Measurements from ENCODE around the gene EEPD1.
A peak's percentile ranks its signal among the peaks of the same experiment; 100 is the strongest.

The EEPD1 gene

DNA sequence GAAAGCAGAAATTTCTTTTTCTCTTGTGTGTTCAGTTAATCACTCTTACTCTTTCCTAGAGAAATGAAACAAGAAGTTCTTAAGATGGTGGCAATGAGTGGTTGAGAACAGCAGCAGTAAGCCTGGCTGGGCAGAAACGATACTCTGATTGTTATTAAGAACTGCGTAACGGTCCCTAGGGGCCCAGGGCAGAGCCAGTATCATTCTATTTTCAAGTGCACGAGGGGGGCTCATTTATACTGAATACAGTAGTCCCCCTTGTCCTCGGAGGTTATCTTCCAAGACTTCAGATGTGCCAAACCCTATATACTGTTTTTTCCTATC lies 64.9 kb downstream of the EEPD1 start:
- no peak for ATAC-seq
- TF ChIP-seq SNAI2 (CRISPR knock-in tag; IDR thresholded peaks at IDR 0.05) (no peak), RARB (CRISPR knock-in tag; IDR thresholded peaks at IDR 0.05) (no peak), ZNF70 (CRISPR knock-in tag; IDR thresholded peaks at IDR 0.05) (no peak)

DNA sequence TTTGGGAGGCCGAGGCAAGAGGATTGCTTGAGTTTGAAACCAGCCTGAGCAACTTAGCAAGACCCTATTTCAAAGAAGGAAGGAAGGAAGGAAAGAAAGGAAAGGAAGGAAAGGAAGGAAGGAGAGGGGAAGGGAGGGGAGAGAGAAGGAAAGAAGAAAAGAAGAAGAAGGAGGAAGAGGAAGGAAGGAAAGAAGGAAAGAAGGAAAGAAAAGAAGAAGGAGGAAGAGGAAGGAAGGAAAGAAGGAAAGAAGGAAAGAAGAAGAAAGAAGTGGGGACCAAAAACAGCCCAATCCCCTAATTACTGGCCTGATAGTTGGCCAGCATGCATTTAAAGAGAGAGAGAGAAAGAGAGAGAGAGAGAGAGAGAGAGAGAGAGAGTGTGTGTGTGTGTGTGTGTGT lies 66.4 kb downstream of the EEPD1 start:
- no peak for ATAC-seq
- no peak for TF ChIP-seq SNAI2 (CRISPR knock-in tag; IDR thresholded peaks at IDR 0.05)
- TF ChIP-seq, protein P1, sequence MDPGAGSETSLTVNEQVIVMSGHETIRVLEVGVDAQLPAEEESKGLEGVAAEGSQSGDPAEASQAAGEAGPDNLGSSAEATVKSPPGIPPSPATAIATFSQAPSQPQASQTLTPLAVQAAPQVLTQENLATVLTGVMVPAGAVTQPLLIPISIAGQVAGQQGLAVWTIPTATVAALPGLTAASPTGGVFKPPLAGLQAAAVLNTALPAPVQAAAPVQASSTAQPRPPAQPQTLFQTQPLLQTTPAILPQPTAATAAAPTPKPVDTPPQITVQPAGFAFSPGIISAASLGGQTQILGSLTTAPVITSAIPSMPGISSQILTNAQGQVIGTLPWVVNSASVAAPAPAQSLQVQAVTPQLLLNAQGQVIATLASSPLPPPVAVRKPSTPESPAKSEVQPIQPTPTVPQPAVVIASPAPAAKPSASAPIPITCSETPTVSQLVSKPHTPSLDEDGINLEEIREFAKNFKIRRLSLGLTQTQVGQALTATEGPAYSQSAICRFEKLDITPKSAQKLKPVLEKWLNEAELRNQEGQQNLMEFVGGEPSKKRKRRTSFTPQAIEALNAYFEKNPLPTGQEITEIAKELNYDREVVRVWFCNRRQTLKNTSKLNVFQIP (CRISPR knock-in tag; IDR thresholded peaks at IDR 0.05; ENCODE audit: borderline replicate concordance, low read depth): no peak
- TF ChIP-seq OSR1 (CRISPR knock-in tag; IDR thresholded peaks at IDR 0.05): no peak
- TF ChIP-seq PPARA (CRISPR knock-in tag; IDR thresholded peaks at IDR 0.05; ENCODE audit: borderline replicate concordance): no peak

DNA sequence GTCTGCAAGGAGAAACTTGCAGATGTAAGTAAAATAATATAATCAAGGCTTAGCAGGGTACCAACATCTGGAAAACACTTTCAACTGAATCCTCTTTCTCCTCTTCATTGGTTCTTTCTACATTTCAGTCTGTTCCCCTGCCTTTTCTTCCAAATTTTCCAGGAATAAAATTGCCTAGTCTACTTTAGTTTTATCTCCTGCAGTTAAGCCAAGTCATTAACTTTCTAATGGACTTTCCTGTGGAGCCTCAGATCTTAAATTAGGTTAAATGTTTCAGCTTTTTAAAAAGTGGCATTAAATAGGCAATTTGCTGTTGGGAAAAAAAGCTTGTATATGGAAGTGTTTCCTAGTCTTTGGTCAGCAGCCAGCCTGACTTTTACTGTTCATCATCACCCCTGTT lies 70.8 kb downstream of the EEPD1 start:
- no peak for ATAC-seq
- no peak for TF ChIP-seq TOX (CRISPR knock-in tag; IDR thresholded peaks at IDR 0.05; ENCODE audit: borderline replicate concordance)
- TF ChIP-seq GLIS3 (CRISPR knock-in tag; IDR thresholded peaks at IDR 0.05): no peak
- TF ChIP-seq ISL1 (CRISPR knock-in tag; IDR thresholded peaks at IDR 0.05): peak; percentile 25; the same call in 1 of the 2 replicates
- TF ChIP-seq, protein P2, sequence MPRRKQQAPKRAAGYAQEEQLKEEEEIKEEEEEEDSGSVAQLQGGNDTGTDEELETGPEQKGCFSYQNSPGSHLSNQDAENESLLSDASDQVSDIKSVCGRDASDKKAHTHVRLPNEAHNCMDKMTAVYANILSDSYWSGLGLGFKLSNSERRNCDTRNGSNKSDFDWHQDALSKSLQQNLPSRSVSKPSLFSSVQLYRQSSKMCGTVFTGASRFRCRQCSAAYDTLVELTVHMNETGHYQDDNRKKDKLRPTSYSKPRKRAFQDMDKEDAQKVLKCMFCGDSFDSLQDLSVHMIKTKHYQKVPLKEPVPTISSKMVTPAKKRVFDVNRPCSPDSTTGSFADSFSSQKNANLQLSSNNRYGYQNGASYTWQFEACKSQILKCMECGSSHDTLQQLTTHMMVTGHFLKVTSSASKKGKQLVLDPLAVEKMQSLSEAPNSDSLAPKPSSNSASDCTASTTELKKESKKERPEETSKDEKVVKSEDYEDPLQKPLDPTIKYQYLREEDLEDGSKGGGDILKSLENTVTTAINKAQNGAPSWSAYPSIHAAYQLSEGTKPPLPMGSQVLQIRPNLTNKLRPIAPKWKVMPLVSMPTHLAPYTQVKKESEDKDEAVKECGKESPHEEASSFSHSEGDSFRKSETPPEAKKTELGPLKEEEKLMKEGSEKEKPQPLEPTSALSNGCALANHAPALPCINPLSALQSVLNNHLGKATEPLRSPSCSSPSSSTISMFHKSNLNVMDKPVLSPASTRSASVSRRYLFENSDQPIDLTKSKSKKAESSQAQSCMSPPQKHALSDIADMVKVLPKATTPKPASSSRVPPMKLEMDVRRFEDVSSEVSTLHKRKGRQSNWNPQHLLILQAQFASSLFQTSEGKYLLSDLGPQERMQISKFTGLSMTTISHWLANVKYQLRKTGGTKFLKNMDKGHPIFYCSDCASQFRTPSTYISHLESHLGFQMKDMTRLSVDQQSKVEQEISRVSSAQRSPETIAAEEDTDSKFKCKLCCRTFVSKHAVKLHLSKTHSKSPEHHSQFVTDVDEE (CRISPR knock-in tag; IDR thresholded peaks at IDR 0.05): no peak
- no peak for TF ChIP-seq RARB (CRISPR knock-in tag; IDR thresholded peaks at IDR 0.05)

DNA sequence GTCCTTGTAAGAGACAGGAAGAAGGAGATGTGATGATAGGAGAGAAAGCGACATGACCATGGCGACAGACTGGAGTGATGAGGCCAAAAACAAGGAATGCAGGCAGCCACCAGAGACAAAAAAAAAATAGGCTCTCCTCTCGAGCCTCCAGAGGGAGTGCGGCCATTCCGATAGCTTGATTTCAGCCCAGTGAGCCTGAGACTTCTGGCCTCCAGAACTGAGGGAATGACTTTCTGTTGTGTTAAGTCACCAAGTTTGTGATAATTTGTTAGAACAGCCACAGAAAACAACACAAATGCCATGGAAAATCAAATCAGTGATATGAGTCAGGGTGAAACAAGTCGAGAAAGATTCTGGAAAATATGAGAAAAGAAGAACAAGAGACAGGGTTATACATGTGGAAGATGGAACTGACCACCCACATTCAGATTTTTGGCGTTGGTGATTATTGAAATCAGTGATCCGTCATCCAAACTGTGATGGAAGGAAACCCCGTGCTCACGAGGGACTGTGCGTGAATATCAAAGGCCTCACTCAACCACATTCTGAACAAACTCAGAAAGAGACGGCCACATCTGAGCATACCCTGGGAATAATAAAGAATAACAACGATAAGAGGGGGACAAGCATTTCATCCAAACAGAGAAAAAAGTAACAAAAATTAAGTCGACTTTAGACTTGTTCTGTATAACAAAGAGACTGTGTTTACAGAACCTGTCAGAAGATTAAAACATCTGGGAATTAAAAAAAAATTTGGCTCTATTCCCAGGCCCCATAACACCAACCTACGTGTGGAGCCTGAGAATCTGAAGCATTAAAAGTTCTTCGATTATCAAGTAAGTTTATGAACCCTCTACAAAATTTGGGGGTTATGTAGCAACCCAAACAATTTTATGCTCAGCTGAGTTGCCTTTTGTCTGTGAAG lies 72.1 kb downstream of the EEPD1 start:
- ATAC-seq: no peak
- no peak for TF ChIP-seq GLIS3 (CRISPR knock-in tag; IDR thresholded peaks at IDR 0.05)
- TF ChIP-seq, protein P2 (CRISPR knock-in tag; IDR thresholded peaks at IDR 0.05): no peak
- no peak for TF ChIP-seq ZFP30 (CRISPR knock-in tag; IDR thresholded peaks at IDR 0.05)
- no peak for TF ChIP-seq PPARA (CRISPR knock-in tag; IDR thresholded peaks at IDR 0.05; ENCODE audit: borderline replicate concordance)
- TF ChIP-seq ZNF8 (CRISPR knock-in tag; IDR thresholded peaks at IDR 0.05): no peak
- TF ChIP-seq, protein P1 (CRISPR knock-in tag; IDR thresholded peaks at IDR 0.05; ENCODE audit: borderline replicate concordance, low read depth): no peak
- TF ChIP-seq BACH2 (CRISPR knock-in tag; IDR thresholded peaks at IDR 0.05; ENCODE audit: borderline replicate concordance): no peak
- no peak for TF ChIP-seq ZC3H10 (CRISPR knock-in tag; IDR thresholded peaks at IDR 0.05)
- no peak for TF ChIP-seq CSDC2 (CRISPR knock-in tag; IDR thresholded peaks at IDR 0.05)
- TF ChIP-seq, protein P3, sequence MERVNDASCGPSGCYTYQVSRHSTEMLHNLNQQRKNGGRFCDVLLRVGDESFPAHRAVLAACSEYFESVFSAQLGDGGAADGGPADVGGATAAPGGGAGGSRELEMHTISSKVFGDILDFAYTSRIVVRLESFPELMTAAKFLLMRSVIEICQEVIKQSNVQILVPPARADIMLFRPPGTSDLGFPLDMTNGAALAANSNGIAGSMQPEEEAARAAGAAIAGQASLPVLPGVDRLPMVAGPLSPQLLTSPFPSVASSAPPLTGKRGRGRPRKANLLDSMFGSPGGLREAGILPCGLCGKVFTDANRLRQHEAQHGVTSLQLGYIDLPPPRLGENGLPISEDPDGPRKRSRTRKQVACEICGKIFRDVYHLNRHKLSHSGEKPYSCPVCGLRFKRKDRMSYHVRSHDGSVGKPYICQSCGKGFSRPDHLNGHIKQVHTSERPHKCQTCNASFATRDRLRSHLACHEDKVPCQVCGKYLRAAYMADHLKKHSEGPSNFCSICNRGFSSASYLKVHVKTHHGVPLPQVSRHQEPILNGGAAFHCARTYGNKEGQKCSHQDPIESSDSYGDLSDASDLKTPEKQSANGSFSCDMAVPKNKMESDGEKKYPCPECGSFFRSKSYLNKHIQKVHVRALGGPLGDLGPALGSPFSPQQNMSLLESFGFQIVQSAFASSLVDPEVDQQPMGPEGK (CRISPR knock-in tag; IDR thresholded peaks at IDR 0.05; ENCODE audit: borderline replicate concordance): no peak
- TF ChIP-seq, protein P4, sequence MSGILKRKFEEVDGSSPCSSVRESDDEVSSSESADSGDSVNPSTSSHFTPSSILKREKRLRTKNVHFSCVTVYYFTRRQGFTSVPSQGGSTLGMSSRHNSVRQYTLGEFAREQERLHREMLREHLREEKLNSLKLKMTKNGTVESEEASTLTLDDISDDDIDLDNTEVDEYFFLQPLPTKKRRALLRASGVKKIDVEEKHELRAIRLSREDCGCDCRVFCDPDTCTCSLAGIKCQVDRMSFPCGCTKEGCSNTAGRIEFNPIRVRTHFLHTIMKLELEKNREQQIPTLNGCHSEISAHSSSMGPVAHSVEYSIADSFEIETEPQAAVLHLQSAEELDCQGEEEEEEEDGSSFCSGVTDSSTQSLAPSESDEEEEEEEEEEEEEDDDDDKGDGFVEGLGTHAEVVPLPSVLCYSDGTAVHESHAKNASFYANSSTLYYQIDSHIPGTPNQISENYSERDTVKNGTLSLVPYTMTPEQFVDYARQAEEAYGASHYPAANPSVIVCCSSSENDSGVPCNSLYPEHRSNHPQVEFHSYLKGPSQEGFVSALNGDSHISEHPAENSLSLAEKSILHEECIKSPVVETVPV (CRISPR knock-in tag; IDR thresholded peaks at IDR 0.05): no peak
- no peak for TF ChIP-seq ARNTL (CRISPR knock-in tag; IDR thresholded peaks at IDR 0.05; ENCODE audit: borderline replicate concordance, low read depth)
- TF ChIP-seq ZFP3 (CRISPR knock-in tag; IDR thresholded peaks at IDR 0.05): no peak
- TF ChIP-seq OSR1 (CRISPR knock-in tag; IDR thresholded peaks at IDR 0.05): no peak
- no peak for TF ChIP-seq SNAI2 (CRISPR knock-in tag; IDR thresholded peaks at IDR 0.05)
- no peak for TF ChIP-seq TOX (CRISPR knock-in tag; IDR thresholded peaks at IDR 0.05; ENCODE audit: borderline replicate concordance)
- TF ChIP-seq, protein P5, sequence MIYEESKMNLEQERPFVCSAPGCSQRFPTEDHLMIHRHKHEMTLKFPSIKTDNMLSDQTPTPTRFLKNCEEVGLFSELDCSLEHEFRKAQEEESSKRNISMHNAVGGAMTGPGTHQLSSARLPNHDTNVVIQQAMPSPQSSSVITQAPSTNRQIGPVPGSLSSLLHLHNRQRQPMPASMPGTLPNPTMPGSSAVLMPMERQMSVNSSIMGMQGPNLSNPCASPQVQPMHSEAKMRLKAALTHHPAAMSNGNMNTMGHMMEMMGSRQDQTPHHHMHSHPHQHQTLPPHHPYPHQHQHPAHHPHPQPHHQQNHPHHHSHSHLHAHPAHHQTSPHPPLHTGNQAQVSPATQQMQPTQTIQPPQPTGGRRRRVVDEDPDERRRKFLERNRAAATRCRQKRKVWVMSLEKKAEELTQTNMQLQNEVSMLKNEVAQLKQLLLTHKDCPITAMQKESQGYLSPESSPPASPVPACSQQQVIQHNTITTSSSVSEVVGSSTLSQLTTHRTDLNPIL (CRISPR knock-in tag; IDR thresholded peaks at IDR 0.05; ENCODE audit: low read depth): no peak
- TF ChIP-seq ZNF70 (CRISPR knock-in tag; IDR thresholded peaks at IDR 0.05): no peak
- no peak for TF ChIP-seq ZNF565 (CRISPR knock-in tag; conservative IDR thresholded peaks at IDR 0.05; ENCODE audit: low read depth)

Measured in SK-N-SH treated with all-trans-retinoic acid at 6 μM for 48 hours (cell line).